Measurements from ENCODE around the gene CITED2. TPM values are rescaled to one million over a fixed set of nuclear protein-coding genes. Genes with fewer than 3 reads are reported as not detected.

CITED2 gene
- total and polyA plus RNA-seq, 2 of the 8 experiments (the other 6 are each of a cell fraction or from before 2014, with no cell fraction given): 89.1 to 115 TPM

- peak; percentile 70 to 77; a peak in 2 of 4 replicates for TF ChIP-seq SIN3A (conservative IDR thresholded peaks at IDR 0.05 in 1 of 2, IDR thresholded peaks at IDR 0.05 in 1 of 2; ENCODE audit: low read depth in 1 of 2, low read length in 2 of 2)
- TF ChIP-seq KDM4A (IDR thresholded peaks at IDR 0.05; ENCODE audit: low read depth, low read length, severe bottlenecking): peak; percentile 66
- TF ChIP-seq JUND (IDR thresholded peaks at IDR 0.05; ENCODE audit: low read length): peak; percentile 48; the same call in 1 of the 2 replicates
- TF ChIP-seq RBBP5 (IDR thresholded peaks at IDR 0.05; ENCODE audit: borderline replicate concordance, low read depth, low read length): peak; percentile 10; the same call in 1 of the 2 replicates
- TF ChIP-seq CHD2 (IDR thresholded peaks at IDR 0.05; ENCODE audit: low read length): peak; percentile 80
- TF ChIP-seq MAX (IDR thresholded peaks at IDR 0.05): peak; percentile 93
- peak; percentile 99 for TF ChIP-seq TAF7 (optimal IDR thresholded peaks at IDR 0.05; ENCODE audit: borderline replicate concordance, low read depth, low read length)
- peak; percentile 99 for TF ChIP-seq TAF1 (IDR thresholded peaks at IDR 0.05; ENCODE audit: low read depth, low read length)
- TF ChIP-seq ASH2L (IDR thresholded peaks at IDR 0.05; ENCODE audit: low read length): peak; percentile 39
- TF ChIP-seq KDM5A (IDR thresholded peaks at IDR 0.05; ENCODE audit: low read length): no peak
- TF ChIP-seq SIX5 (IDR thresholded peaks at IDR 0.05; ENCODE audit: low read depth, low read length): no peak
- TF ChIP-seq JUN (IDR thresholded peaks at IDR 0.05; ENCODE audit: low read depth, low read length): no peak
- TF ChIP-seq FOSL1 (IDR thresholded peaks at IDR 0.05; ENCODE audit: insufficient read depth, low read depth, low read length): no peak
- peak in 1 of 2 experiments; percentile 80; a peak in 1 of 3 replicates for TF ChIP-seq EP300 (IDR thresholded peaks at IDR 0.05; ENCODE audit: borderline replicate concordance in 1 of 2, low read depth in 2 of 2, low read length in 2 of 2)
- TF ChIP-seq CBX8 (IDR thresholded peaks at IDR 0.05; ENCODE audit: borderline replicate concordance, low read depth, low read length): no peak
Observed at GRCh38 chr6:139374357-139375225, at the start of gene CITED2 (continued).
